Heart right ventricle (tissue), 16 donors: Measurements from ENCODE around the gene TMEM100. TPM values are rescaled to one million over a fixed set of nuclear protein-coding genes. Genes with fewer than 3 reads are reported as not detected.
A peak's percentile ranks its signal among the peaks of the same experiment; 100 is the strongest.

Source experiments
- ATAC-seq, 8 donors: fragments of 200-7000 bp; cut with Tn5 transposase; one replicate each; pipeline ENCODE4 v1.9.1; 2020; ENCODE audit warnings: mild to moderate bottlenecking in 8 of 8, moderate library complexity in 8 of 8, moderate number of reproducible peaks in 1 of 8
- DNase-seq, 2 donors: peaks; one replicate each; pipeline ENCODE4 v3.0.0-alpha.2; 2020
- H3K27ac ChIP-seq, 10 donors: fragments of 200-600 bp; sonication (generic) in 2 of 10; one replicate each; pipeline versions ENCODE4 v1.5.0 to v1.8.0; 2020 to 2022; ENCODE audit warnings: mild to moderate bottlenecking in 3 of 10
- H3K27me3 ChIP-seq, 7 donors: fragments of 200-600 bp; one replicate each; pipeline ENCODE4 v1.8.0; 2021 to 2022; ENCODE audit warnings: mild to moderate bottlenecking in 2 of 7
- H3K36me3 ChIP-seq, 9 donors: fragments of 200-600 bp; sonication (generic) in 1 of 9; one replicate each; pipeline versions ENCODE4 v1.5.0 to v1.8.0; 2020 to 2022; ENCODE audit warnings: mild to moderate bottlenecking in 2 of 9
- H3K4me1 ChIP-seq, 9 donors: fragments of 200-600 bp; sonication (generic) in 1 of 9; one replicate each; pipeline versions ENCODE4 v1.5.0 to v1.8.0; 2020 to 2022; ENCODE audit warnings: mild to moderate bottlenecking in 4 of 9
- H3K4me3 ChIP-seq, 10 donors: fragments of 200-600 bp; sonication (generic) in 2 of 10; one replicate each; pipeline versions ENCODE4 v1.5.0 to v1.8.0; 2020 to 2022; ENCODE audit warnings: mild to moderate bottlenecking in 7 of 10, moderate library complexity in 2 of 10
- H3K9me3 ChIP-seq, 11 donors: fragments of 200-600 bp in 10 of 11; sonication (generic) in 2 of 11; one replicate each; pipeline versions ENCODE4 v1.5.0 to v1.8.0; 2013 to 2022; ENCODE audit warnings: mild to moderate bottlenecking in 2 of 11, control low read depth in 1 of 11, moderate library complexity in 1 of 11
- CTCF ChIP-seq, 9 donors: fragments of 200-600 bp; sonication (generic) in 2 of 9; IDR thresholded peaks; one replicate each; pipeline versions ENCODE4 v1.5.0 to v1.8.0; 2021 to 2022; ENCODE audit warnings: antibody characterized with exemption in 9 of 9, mild to moderate bottlenecking in 5 of 9, moderate library complexity in 1 of 9
- WGBS, 2 donors: extraction: QIAGEN DNeasy Blood & Tissue Kit; methylation state at CpG; one replicate each; pipeline ENCODE4 v1.1.7; 2013; ENCODE audit warnings: inconsistent platforms in 1 of 2; 5-methylcytosine and 5-hydroxymethylcytosine counted together
- intact Hi-C, 10 donors: fragments of 100-400 bp; cut with DNase I; formaldehyde crosslinking; loops; one replicate each; pipeline versions ENCODE4 v1.11.1 to v1.14.2; 2022
- polyA plus RNA-seq, 2 donors: library from polyadenylated mRNA; stranded (reverse); fragments of 200-250 nt; gene quantifications; one replicate each; pipeline ENCODE4 v1.2.3, GENCODE V29; 2013
- total RNA-seq, 10 donors: library from RNA; stranded (reverse); fragmentation: NEBNext Ultra II Directional in 3 of 10; extraction: Animal tissue kit (Norgen Biotek cat#: 25700) in 3 of 10; gene quantifications; one replicate each; pipeline versions ENCODE4 v1.2.1 to v1.2.4, GENCODE V29; 2021 to 2023
- donor health status: Arrhythmogenic right ventricular cardiomyopathy.
- donor health status: ischemic (EF 13 %, LVEDD 7.1; RV severe dilation, severe dysfunction).
- donor health status: healthy with polysubstance abuse.
- donor health status: DM: no; HTN: yes; CAD: no.
- donor health status: DM: no; HTN: no; CAD: no.
- donor health status: ischemic (EF 25% LVEDD 6.9; RV normal size, moderate dysfunction).
- donor health status: ischemic (EF 25% LVEDD 5.7; RV mildly dilated, moderate dysfunction).
- donor health status: healthy.
- donor health status: DM: yes; HTN: yes; CAD: no.
- donor health status: Ischemic cardiomyopathy.
- donor health status: ischemic (EF 35%, LVEDD 5.7; RV mildly dilated, moderate dysfunction).
- donor health status: nonischemic (EF 11% LVEDD 7.7; RV severe dilation, severe dysfunction).
- donor health status: DM: yes; HTN: yes; CAD: no.
- donor health status: PGD.
- donor health status: ischemic (EF 29% LVEDD 5.4; RV normal size, mild dysfunction).
- donor health status: nonischemic (EF 23%, LVEDD 6.1; RV moderate dilation, normal function).

The TMEM100 gene
- total and polyA plus RNA-seq, 12 donors = 1.6 to 12.1 (median 6.1) TPM

DNA sequence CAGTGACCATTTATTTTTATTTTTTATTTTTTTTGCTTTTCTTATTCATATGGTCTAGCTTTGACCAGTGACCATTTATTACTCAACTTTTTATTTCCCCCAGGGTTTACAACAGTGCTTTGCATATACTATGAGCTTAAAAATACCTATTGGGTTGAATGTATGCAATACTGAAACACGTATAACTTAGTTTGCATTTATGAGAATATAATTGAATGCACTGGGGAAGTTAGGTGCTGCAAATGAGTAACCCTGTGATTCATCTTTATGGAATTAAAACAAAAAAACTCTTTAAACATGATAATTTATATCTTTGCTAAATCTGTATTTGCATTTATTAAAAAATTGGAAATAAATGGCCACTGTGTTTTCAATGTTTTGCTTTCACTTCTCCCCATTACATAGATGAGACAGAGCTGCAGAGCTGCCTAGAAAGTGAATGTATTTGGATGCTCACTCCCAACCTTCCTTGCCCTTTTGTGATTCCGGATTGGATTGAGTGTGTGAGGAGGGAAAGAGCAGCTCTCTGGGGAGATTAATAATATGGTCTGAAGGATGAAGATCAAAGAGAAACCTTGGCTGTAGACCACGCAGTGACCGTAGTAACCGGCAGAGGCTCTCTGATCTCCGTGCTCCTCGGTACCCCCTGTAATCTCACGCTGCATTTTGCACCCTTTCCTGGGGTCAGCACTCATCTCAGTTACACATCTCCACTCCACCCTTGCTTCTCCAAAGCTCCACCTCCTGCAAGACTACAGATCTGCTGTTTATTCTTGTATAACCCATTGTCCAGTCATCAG is 14.3 kb downstream of the TMEM100 start:
- intact Hi-C loops = no loop called here
- 39 to 51% methylated on average over 8 of the region's 8 CpGs for WGBS, 2 donors
- no peak for DNase-seq
- Histone ChIP-seq H3K36me3 (no peaks in the 10 kb centered on the region), H3K27ac (no peak overlapping the region), H3K4me1 (peaks cover 0 to 16% (median 9%) of the 10 kb centered on the region in 9 donors), H3K27me3 (peaks cover 0 to 9% (median 0%) of the 10 kb centered on the region in 7 donors), H3K4me3 (no peak overlapping the region), H3K9me3 (no peaks in the 10 kb centered on the region)
- no peak for TF ChIP-seq CTCF (IDR thresholded peaks at IDR 0.05)
- no peak for ATAC-seq

GRCh38 chr17:55706808-55707773 is 15.6 kb downstream of the TMEM100 start:
- Histone ChIP-seq H3K27me3 (peaks cover 0 to 9% (median 0%) of the 10 kb centered on the region in 7 donors), H3K4me3 (no peak overlapping the region), H3K36me3 (no peaks in the 10 kb centered on the region), H3K4me1 (peaks cover 0 to 16% (median 9%) of the 10 kb centered on the region in 9 donors), H3K27ac (no peak overlapping the region), H3K9me3 (peaks cover 0 to under 1% (median 0%) of the 10 kb centered on the region in 11 donors)
- WGBS, 2 donors = 30 to 35% methylated on average over 11 of the region's 11 CpGs
- DNase-seq = no peak
- intact Hi-C loops = no loop called here
- ATAC-seq = peak in 6 of 8 donors; percentile 23 to 50 (median 37)
- no peak for TF ChIP-seq CTCF (IDR thresholded peaks at IDR 0.05)

- ATAC-seq (no peak), DNase-seq (no peak)
- Histone ChIP-seq H3K9me3 (peaks cover 0 to 5% (median 0%) of the 10 kb centered on the region in 11 donors), H3K4me3 (no peak overlapping the region), H3K27me3 (peaks cover 0 to 9% (median 3%) of the 10 kb centered on the region in 7 donors), H3K36me3 (no peaks in the 10 kb centered on the region), H3K4me1 (peaks cover 0 to 16% (median 9%) of the 10 kb centered on the region in 9 donors), H3K27ac (no peak overlapping the region)
- intact Hi-C loops = no loop called here
- TF ChIP-seq CTCF (IDR thresholded peaks at IDR 0.05) = no peak
These were observed 16.8 kb downstream of the TMEM100 start for GRCh38 chr17:55705847-55706246.

DNA sequence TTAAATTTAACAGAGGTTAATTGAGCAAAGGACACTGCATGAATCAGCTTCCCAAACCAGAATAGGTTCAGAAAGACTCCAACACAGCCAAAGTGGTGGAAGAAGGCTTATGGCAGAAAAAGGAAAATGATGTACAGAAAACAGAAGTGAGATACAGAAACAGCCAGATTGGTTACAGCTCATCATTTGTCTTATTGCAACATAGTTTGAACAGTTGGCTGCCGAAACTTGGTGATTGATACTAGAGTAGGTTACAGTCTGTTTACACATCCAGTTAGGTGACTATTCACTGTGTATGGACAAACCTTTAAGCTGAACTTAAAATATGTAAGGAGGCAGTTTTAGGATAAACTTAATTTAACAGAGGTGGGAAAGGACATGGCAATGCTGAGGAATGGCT is 18.3 kb downstream of the TMEM100 start:
- no peak overlapping the region for H3K27ac ChIP-seq
- H3K4me3 ChIP-seq = no peak overlapping the region
- DNase-seq (no peak), ATAC-seq (no peak)
- peaks cover 0 to 16% (median 9%) of the 10 kb centered on the region in 9 donors for H3K4me1 ChIP-seq
- intact Hi-C loops = no loop called here
- peaks cover 0 to 5% (median 0%) of the 10 kb centered on the region in 11 donors for H3K9me3 ChIP-seq
- TF ChIP-seq CTCF (IDR thresholded peaks at IDR 0.05) = no peak
- peaks cover 0 to 9% (median 5%) of the 10 kb centered on the region in 7 donors for H3K27me3 ChIP-seq
- WGBS, 2 donors = 86 to 90% methylated on average over 1 of the region's 1 CpG
- H3K36me3 ChIP-seq = no peaks in the 10 kb centered on the region
